Measurements from ENCODE around the gene SLC2A1. TPM values are rescaled to one million over a fixed set of nuclear protein-coding genes. Genes with fewer than 3 reads are reported as not detected.

The SLC2A1 gene
- total RNA-seq, 2 donors from 2014 or later: 39.9 to 121 TPM

DNA sequence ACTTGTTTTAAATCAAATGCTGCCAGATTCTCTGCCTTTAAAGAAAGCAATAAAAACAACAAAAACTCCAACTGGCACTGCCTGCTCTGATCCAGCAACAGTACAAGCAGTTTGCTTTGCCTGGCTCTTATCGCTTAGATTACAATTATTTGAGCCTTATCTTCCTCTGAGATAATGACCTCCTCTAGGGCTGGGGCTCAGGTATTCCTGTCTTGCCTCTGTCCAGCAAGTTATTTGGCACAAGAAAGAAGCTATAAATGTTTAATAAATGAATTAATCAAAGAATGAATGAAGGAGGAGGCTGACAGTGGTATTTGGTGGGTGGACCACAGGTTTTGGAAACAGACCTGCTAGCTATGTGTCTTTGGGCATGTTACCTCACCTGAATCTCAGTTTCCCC is 6.7 kb upstream of the SLC2A1 start:
- no peaks in the 10 kb centered on the region for H3K9me3 Mint-ChIP-seq
- no peaks in the 10 kb centered on the region for H3K36me3 Mint-ChIP-seq
- H3K27ac Mint-ChIP-seq: no peak overlapping the region
- no peak for ATAC-seq
- no peak for DNase-seq (ENCODE audit: low spot score in 2 of 2)

DNA sequence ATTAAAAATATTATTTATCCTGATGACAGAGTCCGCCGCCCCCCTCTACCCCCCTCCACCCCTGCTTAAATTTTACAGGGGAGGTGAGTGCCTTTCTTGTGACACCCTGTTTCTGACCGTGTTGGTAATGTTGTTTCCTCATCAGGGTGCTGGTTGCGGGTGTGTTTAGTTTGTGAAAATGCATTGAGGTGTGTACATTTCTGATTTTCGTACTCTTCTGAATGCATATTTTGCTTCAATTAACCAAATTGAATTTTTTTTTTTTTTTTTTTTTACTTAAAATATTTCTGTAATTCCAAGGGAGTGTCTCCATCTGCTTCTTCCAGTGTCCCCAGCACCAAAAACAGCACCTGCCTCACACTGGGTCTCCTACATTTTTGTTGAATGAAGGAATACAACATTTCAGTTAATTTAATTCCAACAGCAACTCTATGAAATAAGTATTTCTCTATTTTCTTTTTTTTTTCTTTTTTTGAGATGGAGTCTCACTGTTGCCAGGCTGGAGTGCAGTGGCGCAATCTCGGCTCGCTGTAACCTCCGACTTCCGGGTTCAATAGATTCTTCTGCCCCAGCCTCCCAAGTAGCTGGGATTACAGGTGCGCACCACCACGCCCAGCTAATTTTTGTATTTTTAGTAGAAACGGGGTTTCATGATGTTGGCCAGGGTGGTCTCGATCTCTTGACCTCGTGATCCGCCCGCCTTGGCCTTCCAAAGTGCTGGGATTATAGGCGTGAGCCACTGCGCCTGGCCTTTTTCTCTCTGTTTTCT is 5.6 kb upstream of the SLC2A1 start:
- ATAC-seq (no peak), DNase-seq (ENCODE audit: low spot score in 2 of 2) (no peak)
- no peaks in the 10 kb centered on the region for H3K9me3 Mint-ChIP-seq
- H3K36me3 Mint-ChIP-seq: no peaks in the 10 kb centered on the region
- H3K27ac Mint-ChIP-seq: no peak overlapping the region

GRCh38 chr1:42963378-42964043 is 4.8 kb upstream of the SLC2A1 start:
- no peak for DNase-seq (ENCODE audit: low spot score in 2 of 2)
- ATAC-seq: no peak
- Mint-ChIP-seq H3K9me3 (no peaks in the 10 kb centered on the region), H3K36me3 (peaks cover 4 to 7% of the 10 kb centered on the region in 2 donors), H3K27ac (peak overlapping the region in 1 of 2 donors; percentile 9)

DNA sequence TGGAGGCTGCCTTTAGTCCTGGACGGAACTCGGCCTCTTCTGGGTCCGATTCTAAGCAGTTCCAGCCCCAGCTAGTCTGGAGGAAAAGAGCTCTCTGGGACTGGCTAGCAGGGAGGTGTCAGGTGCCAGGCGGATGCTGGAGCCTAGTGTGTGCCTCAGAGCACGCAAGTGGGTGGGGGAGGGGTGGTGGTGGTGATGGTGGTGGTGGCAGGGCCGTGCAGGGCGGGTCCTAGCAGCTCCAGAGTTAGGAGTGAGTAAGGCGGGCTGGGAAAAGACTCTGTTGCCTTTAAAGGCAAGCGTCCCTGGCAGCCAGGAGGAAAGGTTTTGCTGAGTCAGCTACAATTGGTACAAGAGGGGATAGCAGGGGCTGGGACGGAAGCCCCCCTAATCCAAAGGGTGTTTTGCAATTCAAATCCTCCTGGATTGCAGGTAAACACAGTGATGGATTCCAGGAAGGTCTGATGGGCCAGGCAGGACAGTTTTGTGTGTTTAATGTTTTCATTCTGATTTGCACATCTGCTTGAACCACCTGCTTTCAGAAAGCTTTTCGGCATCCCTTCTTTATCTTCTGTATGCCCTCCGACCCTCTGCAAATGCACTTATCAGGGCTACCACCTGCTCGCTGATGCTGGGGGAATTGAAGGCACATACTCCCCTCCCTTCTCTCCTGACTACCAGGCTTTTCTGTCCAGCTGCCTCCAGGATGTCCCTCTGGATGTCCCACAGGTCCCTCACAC is 4.1 kb upstream of the SLC2A1 start:
- no peak for DNase-seq (ENCODE audit: low spot score in 2 of 2)
- no peak for ATAC-seq
- Mint-ChIP-seq H3K36me3 (peaks cover 5 to 8% of the 10 kb centered on the region in 2 donors), H3K9me3 (no peaks in the 10 kb centered on the region), H3K27ac (peak overlapping the region in 1 of 2 donors; percentile 9)

DNA sequence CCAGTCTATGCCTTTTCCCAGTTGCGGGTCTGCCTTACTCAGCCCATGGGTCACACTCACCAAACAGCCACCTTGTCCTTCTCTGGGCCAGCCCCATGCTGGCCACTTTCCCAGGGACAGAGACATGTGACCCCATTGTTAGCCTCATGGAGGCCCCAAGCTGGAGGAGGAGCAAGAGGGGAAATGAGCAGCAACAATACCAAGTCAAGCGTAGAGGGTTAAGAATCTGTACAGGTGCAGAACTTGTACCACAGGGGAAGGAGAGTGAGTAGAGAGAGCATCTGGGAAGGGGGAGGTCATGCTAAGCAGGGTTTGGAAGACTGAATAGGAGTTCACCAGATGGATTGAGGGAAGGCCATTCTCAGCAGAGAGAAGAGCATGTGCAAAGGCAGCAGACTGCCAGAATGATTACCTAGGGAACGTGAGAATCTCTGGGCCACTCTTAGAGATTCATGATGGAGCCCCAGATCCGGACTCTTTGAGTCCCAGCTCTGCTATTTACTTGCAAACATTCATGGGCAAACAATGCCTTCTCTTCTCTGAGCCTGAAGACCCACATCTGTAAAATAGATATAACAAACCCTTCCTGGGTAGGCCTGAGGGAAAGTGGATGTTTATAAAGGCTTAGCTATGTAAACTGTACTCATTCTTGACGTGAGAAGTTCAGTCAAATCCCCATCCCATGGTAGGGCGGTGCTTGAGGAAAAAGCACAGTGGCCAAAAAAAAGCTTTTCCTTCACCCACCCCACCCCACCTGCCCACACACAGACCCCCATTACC is 2.8 kb upstream of the SLC2A1 start:
- ATAC-seq (no peak), DNase-seq (ENCODE audit: low spot score in 2 of 2) (no peak)
- Mint-ChIP-seq H3K27ac (no peak overlapping the region), H3K36me3 (peaks cover 13 to 19% of the 10 kb centered on the region in 2 donors), H3K9me3 (no peaks in the 10 kb centered on the region)

- H3K9me3 Mint-ChIP-seq: no peaks in the 10 kb centered on the region
- DNase-seq (ENCODE audit: low spot score in 2 of 2) (no peak), ATAC-seq (no peak)
- H3K27ac Mint-ChIP-seq: no peak overlapping the region
- peaks cover 16 to 23% of the 10 kb centered on the region in 2 donors for H3K36me3 Mint-ChIP-seq
Measured at GRCh38 chr1:42960566-42961311, 2.1 kb upstream of the SLC2A1 start.

DNA sequence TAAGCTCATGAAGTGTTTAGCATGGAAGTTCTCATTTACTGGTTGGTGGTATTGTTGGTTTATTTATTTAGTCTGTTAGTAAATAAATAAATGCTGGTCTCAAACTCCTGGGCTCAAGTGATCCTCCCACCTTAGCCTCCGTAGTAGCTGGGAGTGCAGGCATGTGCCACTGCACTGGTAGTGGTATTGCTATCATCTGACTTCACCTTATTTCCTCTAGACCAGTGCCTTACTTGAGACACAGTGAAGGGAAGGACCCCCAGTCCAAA is 1.4 kb upstream of the SLC2A1 start:
- Mint-ChIP-seq H3K27ac (no peak overlapping the region), H3K36me3 (peaks cover 20 to 30% of the 10 kb centered on the region in 2 donors), H3K9me3 (no peaks in the 10 kb centered on the region)
- DNase-seq (ENCODE audit: low spot score in 2 of 2) (no peak), ATAC-seq (no peak)

DNA sequence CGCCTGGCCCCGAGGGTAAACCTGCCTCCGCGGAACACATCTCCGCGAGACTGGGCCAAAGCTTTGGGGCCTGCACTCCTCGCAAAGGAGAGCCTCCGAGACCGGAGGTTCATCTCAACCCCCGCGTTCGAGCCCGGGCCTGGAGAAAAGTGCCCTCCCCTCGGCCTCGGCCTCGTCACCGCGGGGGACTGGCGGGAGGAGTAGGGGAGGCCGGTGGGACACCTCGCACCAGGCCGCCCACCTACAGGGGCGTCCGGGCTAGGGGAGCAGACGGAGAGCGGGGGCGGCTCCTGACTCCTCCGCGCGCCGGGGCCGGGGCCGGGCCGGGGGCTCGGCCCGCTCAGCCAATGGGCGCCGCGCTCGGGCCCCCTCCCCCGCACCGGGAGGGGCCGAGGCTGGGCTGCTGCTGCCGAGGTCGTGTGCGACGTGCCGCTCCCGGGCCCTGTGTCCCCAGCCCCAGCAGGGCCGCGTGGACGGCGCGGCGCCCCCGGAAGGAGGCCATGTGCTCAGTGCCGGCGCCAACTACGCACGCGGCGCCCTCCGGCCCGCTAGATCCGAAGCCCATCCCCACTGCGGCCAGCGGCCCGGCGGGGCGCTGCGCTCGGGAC is 684 bp downstream of the SLC2A1 start:
- H3K27ac Mint-ChIP-seq: peak overlapping the region; percentile 92 to 98
- H3K36me3 Mint-ChIP-seq: peaks cover 20 to 39% of the 10 kb centered on the region in 2 donors
- no peaks in the 10 kb centered on the region for H3K9me3 Mint-ChIP-seq
- peak; percentile 73 to 79 for DNase-seq (ENCODE audit: low spot score in 2 of 2)
- peak; percentile 53 to 66 for ATAC-seq

DNA sequence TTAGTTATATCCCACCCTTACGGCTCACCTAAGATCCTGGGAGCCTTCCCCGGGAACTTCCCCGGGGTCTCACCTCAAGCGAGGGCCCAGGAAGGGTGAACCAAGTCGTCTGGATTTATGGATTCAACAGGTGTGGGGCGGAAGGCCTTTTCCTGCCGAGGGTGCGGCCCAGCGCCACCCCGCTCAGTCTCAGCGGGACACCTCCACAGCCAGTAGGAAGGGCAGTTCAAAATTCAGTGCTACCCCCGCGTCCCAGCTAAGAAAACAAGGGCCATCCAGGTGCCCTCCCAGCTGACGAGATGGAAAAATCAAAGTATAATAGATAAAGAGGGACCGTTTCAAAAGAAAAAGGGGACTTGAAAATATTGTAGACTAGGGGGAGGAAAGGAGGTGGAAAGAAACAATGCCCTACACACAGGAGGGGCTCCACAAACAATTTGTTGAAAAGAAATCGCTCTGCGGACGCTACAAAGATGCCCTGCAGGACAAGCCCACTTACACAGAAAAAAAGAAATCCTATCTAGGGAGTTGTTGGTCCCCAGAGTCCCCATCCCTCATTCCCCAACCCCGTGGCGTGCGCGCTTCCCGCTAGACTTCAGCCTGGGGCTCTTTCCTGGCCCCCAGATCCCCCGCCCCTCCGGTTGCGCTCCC is 1.3 kb downstream of the SLC2A1 start:
- DNase-seq (ENCODE audit: low spot score in 2 of 2) (no peak), ATAC-seq (no peak)
- Mint-ChIP-seq H3K27ac (peak overlapping the region; percentile 92 to 98), H3K9me3 (no peaks in the 10 kb centered on the region), H3K36me3 (peaks cover 20 to 39% of the 10 kb centered on the region in 2 donors)

- Mint-ChIP-seq H3K27ac (peak overlapping the region; percentile 92 to 98), H3K36me3 (peaks cover 20 to 40% of the 10 kb centered on the region in 2 donors)
- DNase-seq (ENCODE audit: low spot score in 2 of 2): no peak
Measured at GRCh38 chr1:42956739-42957138, 1.9 kb downstream of the SLC2A1 start.

DNA sequence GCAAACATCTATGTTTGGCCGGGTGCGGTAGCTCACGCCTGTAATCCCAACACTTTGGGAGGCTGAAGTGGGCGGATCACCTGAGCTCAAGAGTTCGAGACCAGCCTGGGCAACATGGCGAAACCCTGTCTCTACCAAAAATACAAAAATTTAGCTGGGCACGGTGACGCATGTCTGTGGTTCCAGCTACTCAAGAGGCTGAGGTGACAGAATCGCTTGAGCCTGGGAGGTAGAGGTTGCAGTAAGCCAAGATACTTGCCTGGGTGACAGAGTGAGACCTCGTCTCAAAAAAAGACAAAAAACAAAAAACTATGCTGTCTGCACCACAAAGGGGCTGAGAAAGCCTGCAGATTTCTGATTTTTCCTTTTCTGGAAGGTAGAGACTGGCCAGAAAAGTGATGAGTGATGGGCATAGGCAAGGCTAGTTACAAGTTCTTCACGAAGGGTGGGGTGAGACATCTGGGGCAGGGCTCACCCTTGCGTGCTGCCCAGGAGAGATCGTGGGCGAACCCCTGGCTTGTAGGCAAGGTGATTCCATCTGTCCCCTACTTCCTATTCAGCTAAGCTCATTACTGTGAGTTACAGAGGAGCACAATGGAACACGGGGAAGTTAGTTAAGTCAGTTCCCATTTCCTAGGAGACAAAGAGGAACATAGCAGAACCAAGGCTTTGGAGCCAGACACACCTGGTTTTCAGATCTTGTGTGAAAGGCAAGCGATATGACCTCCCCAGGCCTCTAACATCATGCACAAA is 3.2 kb downstream of the SLC2A1 start:
- ATAC-seq: no peak
- no peak for DNase-seq (ENCODE audit: low spot score in 2 of 2)
- peaks cover 20 to 52% of the 10 kb centered on the region in 2 donors for H3K36me3 Mint-ChIP-seq
- H3K27ac Mint-ChIP-seq: peak overlapping the region; percentile 64 to 91
- H3K9me3 Mint-ChIP-seq: no peaks in the 10 kb centered on the region

More at GRCh38 chr1:42956739-42957138, 1.9 kb downstream of the SLC2A1 start:
- no peak for ATAC-seq
- no peaks in the 10 kb centered on the region for H3K9me3 Mint-ChIP-seq

DNA sequence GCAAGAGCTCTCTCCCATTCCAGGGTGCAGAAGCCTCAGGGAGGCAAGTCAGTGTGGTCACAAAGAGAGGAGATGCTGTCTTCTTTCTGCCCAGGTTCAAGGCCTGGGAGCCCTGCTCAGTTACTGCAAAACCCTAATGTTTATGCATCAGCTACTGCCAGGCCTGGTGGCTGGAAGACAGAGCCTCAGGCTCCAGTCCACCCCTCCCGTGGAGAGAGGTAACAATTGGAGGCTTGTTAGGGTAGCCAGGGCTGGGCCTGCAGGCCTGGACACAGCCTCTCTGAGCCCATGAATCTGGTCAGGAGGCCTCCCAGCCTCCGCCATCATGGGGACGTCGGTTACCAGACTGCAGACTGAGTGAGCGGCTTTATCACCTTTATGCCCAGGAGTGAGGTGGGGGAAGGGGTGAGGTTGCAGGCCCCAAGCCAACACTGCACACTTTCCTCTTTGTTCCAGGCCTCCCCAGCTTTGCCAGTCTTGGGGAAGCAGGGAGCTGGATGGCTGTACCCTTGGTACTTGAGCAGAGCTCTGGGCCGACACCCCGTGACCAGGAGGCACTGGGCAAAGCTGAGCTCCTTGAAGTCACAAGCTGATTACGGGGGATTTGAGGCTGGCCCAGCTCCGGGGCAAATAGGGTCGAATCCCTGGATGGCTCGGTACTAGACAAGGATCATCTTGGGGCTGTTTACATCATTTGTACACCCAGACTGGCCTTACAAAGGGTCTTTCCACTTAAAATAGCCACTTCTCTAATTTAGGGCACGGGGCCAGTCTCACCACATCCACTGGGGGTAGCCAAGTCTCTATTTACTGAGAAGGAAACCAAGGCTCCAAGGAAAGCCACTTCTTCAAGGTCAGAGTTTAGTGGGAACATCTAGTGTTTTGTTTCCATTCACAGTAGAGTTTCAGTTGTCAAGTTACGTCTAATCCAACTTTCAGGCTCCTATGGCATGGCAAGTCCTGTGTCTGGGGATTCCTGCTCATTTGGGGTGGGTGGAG is 5.2 kb downstream of the SLC2A1 start:
- no peaks in the 10 kb centered on the region for H3K9me3 Mint-ChIP-seq
- ATAC-seq (no peak), DNase-seq (ENCODE audit: low spot score in 2 of 2) (no peak)
- peaks cover 16 to 58% of the 10 kb centered on the region in 2 donors for H3K36me3 Mint-ChIP-seq
- peak overlapping the region; percentile 64 to 89 for H3K27ac Mint-ChIP-seq

DNA sequence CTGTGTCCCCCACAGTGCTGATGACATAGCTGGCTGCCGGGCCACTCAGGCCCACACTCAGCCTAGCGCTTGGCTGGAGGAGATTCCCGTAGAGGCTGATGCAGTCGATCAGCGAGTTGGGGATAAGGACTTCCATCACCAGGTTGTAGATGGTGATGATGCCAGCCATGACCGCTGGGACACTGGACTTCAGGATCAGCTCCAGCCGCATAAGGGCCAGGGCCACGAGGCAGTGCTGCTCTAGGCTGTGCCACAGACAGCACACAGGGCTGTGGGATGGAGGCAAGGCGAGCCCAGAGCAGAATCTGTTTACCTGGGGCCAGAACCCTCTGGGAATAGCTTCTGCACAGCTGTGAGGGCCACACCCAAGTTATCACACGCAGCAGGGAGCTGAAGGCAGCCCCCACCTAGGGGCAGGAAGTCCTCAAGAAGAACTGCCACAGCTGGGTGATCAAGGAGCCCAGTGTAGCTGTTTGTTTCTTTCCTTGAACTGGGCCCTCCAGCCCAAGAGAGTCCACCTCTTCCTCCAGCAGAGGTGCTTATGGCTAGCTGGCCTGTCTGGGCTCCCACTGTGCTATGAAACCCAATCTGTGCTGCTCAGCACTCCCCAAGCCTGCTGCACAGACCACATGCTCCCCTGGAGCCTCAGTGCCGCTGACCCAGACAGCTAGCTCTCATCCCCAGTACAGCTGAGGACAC is 6.2 kb downstream of the SLC2A1 start:
- Mint-ChIP-seq H3K9me3 (no peaks in the 10 kb centered on the region), H3K36me3 (peaks cover 14 to 59% of the 10 kb centered on the region in 2 donors), H3K27ac (peak overlapping the region; percentile 44 to 64)
- ATAC-seq: peak in 1 of 2 donors; percentile 18
- no peak for DNase-seq (ENCODE audit: low spot score in 2 of 2)

Measured in activated naive CD4-positive, alpha-beta T cell treated with anti-CD3 and anti-CD28 coated beads, Interleukin-2, amount 50 U/mL, for 72 hours (primary cell).